ENCODE measurements around the gene ALDH1A3. TPM values are rescaled to one million over a fixed set of nuclear protein-coding genes. Genes with fewer than 3 reads are reported as not detected.

ALDH1A3 gene
- total and polyA plus RNA-seq, 2 donors (not counting 1 experiment from before 2014, with no cell fraction given) = not detected

- no peak for ATAC-seq (ENCODE audit: low read depth)
- POLR2A ChIA-PET = no interaction called here
- H3K9me3 Mint-ChIP-seq (ENCODE audit: insufficient read depth) = no peaks in the 10 kb centered on the region
Measured at GRCh38 chr15:100866386-100867330, 13.0 kb upstream of the ALDH1A3 start.

GRCh38 chr15:100867433-100867832, 12.2 kb upstream of the ALDH1A3 start:
- Mint-ChIP-seq H3K4me1 (no peaks in the 10 kb centered on the region), H3K4me3 (no peak overlapping the region), H3K9me3 (ENCODE audit: insufficient read depth) (no peaks in the 10 kb centered on the region), H3K27me3 (peaks cover 10% of the 10 kb centered on the region), H3K27ac (no peak overlapping the region)
- no peak for TF ChIP-seq CTCF (IDR thresholded peaks at IDR 0.05)
- H4K20me1 ChIP-seq (ENCODE audit: control insufficient read depth, insufficient read depth, low read length, poor library complexity, severe bottlenecking) = no peaks in the 10 kb centered on the region
- DNase-seq = no peak
- no peak overlapping the region for H3K9ac ChIP-seq (ENCODE audit: low read length)
- H3K27me3 ChIP-seq (replicated peaks in 1 of 4; ENCODE audit: control extremely low read depth in 1 of 4, control insufficient read depth in 3 of 4, insufficient read depth in 4 of 4, low read length in 3 of 4) = no peaks in the 10 kb centered on the region
- no peak for ATAC-seq (ENCODE audit: low read depth)
- intact Hi-C loops (cut with micrococcal nuclease) = no loop called here
- no peaks in the 10 kb centered on the region for H3K36me3 ChIP-seq (replicated peaks in 1 of 2; ENCODE audit: control extremely low read depth in 1 of 2, control insufficient read depth in 1 of 2, extremely low read depth in 1 of 2, insufficient read depth in 2 of 2, low read length in 1 of 2)
- CTCF ChIA-PET = no interaction called here
- 80% methylated on average over 1 of the region's 3 CpGs for WGBS (ENCODE audit: insufficient coverage)
- H2AFZ ChIP-seq (ENCODE audit: insufficient read depth, low read depth, low read length, poor library complexity, severe bottlenecking) = no peak overlapping the region
- no peaks in the 10 kb centered on the region for H3K79me2 ChIP-seq (ENCODE audit: control insufficient read depth, insufficient read depth, low read length)
- peaks cover 0 to 13% (median 6%) of the 10 kb centered on the region in 3 donors for H3K9me3 ChIP-seq (ENCODE audit: control extremely low read depth in 1 of 3, control insufficient read depth in 2 of 3, insufficient read depth in 1 of 3, low read length in 2 of 3)
- H3K4me1 ChIP-seq (ENCODE audit: control insufficient read depth in 2 of 2, insufficient read depth in 2 of 2, low read length in 2 of 2) = no peaks in the 10 kb centered on the region
- H3K4me3 ChIP-seq (ENCODE audit: control extremely low read depth in 1 of 5, extremely low read depth in 1 of 5, insufficient read depth in 1 of 5, low read depth in 2 of 5, low read length in 4 of 5) = no peak overlapping the region
- no peak overlapping the region for H3K4me2 ChIP-seq (replicated peaks; ENCODE audit: low read depth, low read length, poor library complexity, severe bottlenecking)
- H3K27ac ChIP-seq (ENCODE audit: low read length in 2 of 2) = no peak overlapping the region
- POLR2A ChIA-PET = no interaction called here

More at GRCh38 chr15:100866386-100867330, 13.0 kb upstream of the ALDH1A3 start:
- H3K27ac Mint-ChIP-seq = no peak overlapping the region
- no peak overlapping the region for H3K4me3 ChIP-seq (ENCODE audit: control extremely low read depth in 1 of 5, extremely low read depth in 1 of 5, insufficient read depth in 1 of 5, low read depth in 2 of 5, low read length in 4 of 5)
- H3K4me3 Mint-ChIP-seq = no peak overlapping the region
- no peak for TF ChIP-seq EZH2 (IDR thresholded peaks at IDR 0.05; ENCODE audit: borderline replicate concordance, insufficient read depth, low read depth, low read length, poor library complexity, severe bottlenecking)
- H3K27me3 Mint-ChIP-seq = peaks cover 10% of the 10 kb centered on the region
- H4K20me1 ChIP-seq (ENCODE audit: control insufficient read depth, insufficient read depth, low read length, poor library complexity, severe bottlenecking) = no peaks in the 10 kb centered on the region
- H3K79me2 ChIP-seq (ENCODE audit: control insufficient read depth, insufficient read depth, low read length) = no peaks in the 10 kb centered on the region
- peaks cover 0 to 13% (median 6%) of the 10 kb centered on the region in 3 donors for H3K9me3 ChIP-seq (ENCODE audit: control extremely low read depth in 1 of 3, control insufficient read depth in 2 of 3, insufficient read depth in 1 of 3, low read length in 2 of 3)
- no peaks in the 10 kb centered on the region for H3K36me3 ChIP-seq (replicated peaks in 1 of 2; ENCODE audit: control extremely low read depth in 1 of 2, control insufficient read depth in 1 of 2, extremely low read depth in 1 of 2, insufficient read depth in 2 of 2, low read length in 1 of 2)
- H3K4me1 ChIP-seq (ENCODE audit: control insufficient read depth in 2 of 2, insufficient read depth in 2 of 2, low read length in 2 of 2) = no peaks in the 10 kb centered on the region
- DNase-seq = no peak
- H3K9ac ChIP-seq (ENCODE audit: low read length) = no peak overlapping the region
- CTCF ChIA-PET = interaction anchor here (1.2 kb wide), 1 partner anchor 140 kb away, joined by 3 read pairs; no protein-coding TSS in a partner anchor
- no peaks in the 10 kb centered on the region for H3K4me1 Mint-ChIP-seq
- H2AFZ ChIP-seq (ENCODE audit: insufficient read depth, low read depth, low read length, poor library complexity, severe bottlenecking) = no peak overlapping the region
- 94% methylated on average over 11 of the region's 12 CpGs for WGBS (ENCODE audit: insufficient coverage)
- H3K4me2 ChIP-seq (replicated peaks; ENCODE audit: low read depth, low read length, poor library complexity, severe bottlenecking) = no peak overlapping the region
- H3K27me3 ChIP-seq (replicated peaks in 1 of 4; ENCODE audit: control extremely low read depth in 1 of 4, control insufficient read depth in 3 of 4, insufficient read depth in 4 of 4, low read length in 3 of 4) = no peaks in the 10 kb centered on the region
- H3K27ac ChIP-seq (ENCODE audit: low read length in 2 of 2) = no peak overlapping the region
- intact Hi-C loops (cut with micrococcal nuclease) = no loop called here

Data from B cell (primary cell).